ENCODE results near the gene SYNJ2. TPM values are rescaled to one million over a fixed set of nuclear protein-coding genes. Genes with fewer than 3 reads are reported as not detected.
A peak's percentile ranks its signal among the peaks of the same experiment; 100 is the strongest.

The SYNJ2 gene
- total and polyA plus RNA-seq, 2 donors (not counting 3 experiments of a cell fraction or from before 2014, with no cell fraction given), result 35.1 to 78.2 TPM

DNA sequence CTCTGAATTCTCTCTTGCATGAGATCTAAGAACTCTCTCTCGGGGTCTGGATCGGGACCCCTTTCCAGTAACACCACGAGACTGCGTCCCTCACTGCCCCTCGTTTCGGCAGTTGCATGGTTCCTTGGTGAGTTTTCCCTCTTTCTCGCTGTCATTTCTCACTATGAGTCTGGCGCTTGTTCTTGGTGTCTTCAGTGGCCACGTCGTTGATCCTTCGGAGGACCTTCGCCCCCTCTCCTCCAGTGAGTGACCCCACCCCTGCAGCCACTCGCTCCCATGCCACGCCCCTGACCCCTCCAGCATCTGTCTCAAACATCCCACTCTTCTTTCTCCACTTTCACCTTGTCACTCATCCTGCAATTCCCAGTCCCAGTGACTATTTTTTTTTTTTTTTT is 23.0 kb downstream of the SYNJ2 start:
- POLR2A ChIA-PET, result no interaction called here
- intact Hi-C loops (cut with micrococcal nuclease), result no loop called here

DNA sequence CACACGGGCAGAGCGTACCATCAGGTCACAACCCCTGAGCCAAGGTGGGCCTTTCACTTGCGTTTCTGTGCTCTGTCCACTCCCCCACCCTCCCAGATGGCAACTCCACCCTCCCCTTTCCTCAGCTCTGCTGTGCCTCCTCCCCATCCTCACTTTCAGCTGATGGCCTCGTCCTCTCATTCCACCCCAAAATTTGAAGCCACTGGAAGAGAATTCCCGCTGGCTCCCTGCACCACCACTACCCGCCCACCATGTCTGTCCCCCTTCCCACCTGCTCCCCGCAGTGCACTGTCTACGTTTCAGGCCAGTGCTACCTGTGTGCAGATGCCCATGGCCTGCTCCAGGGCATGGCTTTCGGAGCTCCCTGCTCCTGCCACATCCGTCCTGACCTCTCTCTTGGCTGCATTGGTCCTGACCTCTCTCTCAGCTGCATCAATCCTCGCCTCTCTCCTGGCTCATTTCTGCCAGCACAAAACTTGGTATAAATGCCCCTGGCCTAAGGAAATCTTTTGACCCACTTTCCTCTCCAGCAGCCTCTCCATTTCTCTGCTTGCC is 24.0 kb downstream of the SYNJ2 start:
- CTCF ChIA-PET, result no interaction called here
- Histone ChIP-seq H3K9me3 (replicated peaks; ENCODE audit: control insufficient read depth, insufficient read depth, low read length) (no peaks in the 10 kb centered on the region), H3K9me1 (replicated peaks; ENCODE audit: control insufficient read depth, extremely low read depth, insufficient read depth, low read length) (no peaks in the 10 kb centered on the region), H4K20me1 (replicated peaks; ENCODE audit: control insufficient read depth, extremely low read depth, insufficient read depth, low read length) (no peaks in the 10 kb centered on the region), H3K4me3 (replicated peaks in 1 of 3; ENCODE audit: insufficient read depth in 1 of 3, low read depth in 1 of 3, low read length in 3 of 3) (no peak overlapping the region), H3K27me3 (ENCODE audit: control insufficient read depth in 2 of 2, insufficient read depth in 2 of 2, low read length in 2 of 2) (no peaks in the 10 kb centered on the region), H3K36me3 (ENCODE audit: control insufficient read depth in 2 of 2, extremely low read depth in 1 of 2, insufficient read depth in 2 of 2, low read length in 2 of 2) (no peaks in the 10 kb centered on the region), H3K79me2 (ENCODE audit: control insufficient read depth, insufficient read depth, low read length) (peaks cover 84% of the 10 kb centered on the region), H3K4me2 (ENCODE audit: insufficient read depth, low read length) (no peak overlapping the region), H3K4me1 (ENCODE audit: control insufficient read depth, extremely low read depth, insufficient read depth, low read length) (peaks cover 56% of the 10 kb centered on the region), H2AFZ (ENCODE audit: low read depth, low read length) (no peak overlapping the region), H3K27ac (ENCODE audit: insufficient read depth, low read depth, low read length) (no peak overlapping the region), H3K9ac (replicated peaks; ENCODE audit: extremely low read depth, insufficient read depth, low read length) (no peak overlapping the region)
- POLR2A ChIA-PET, result no interaction called here
- BruUV-seq (replicated peaks), result no TSS peak
- TF ChIP-seq, protein P1, sequence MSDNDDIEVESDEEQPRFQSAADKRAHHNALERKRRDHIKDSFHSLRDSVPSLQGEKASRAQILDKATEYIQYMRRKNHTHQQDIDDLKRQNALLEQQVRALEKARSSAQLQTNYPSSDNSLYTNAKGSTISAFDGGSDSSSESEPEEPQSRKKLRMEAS (IDR thresholded peaks at IDR 0.05; ENCODE audit: insufficient read depth, insufficient read length), result no peak
- TF ChIP-seq POLR2A (IDR thresholded peaks at IDR 0.05; ENCODE audit: low read depth, low read length) (no peak), JUN (IDR thresholded peaks at IDR 0.05; ENCODE audit: borderline replicate concordance, insufficient read depth, insufficient read length, low read depth) (no peak), EZH2 (IDR thresholded peaks at IDR 0.05; ENCODE audit: borderline replicate concordance, low read depth, low read length, severe bottlenecking) (no peak), GATA2 (IDR thresholded peaks at IDR 0.05; ENCODE audit: insufficient read depth, insufficient read length, low read depth, low read length) (no peak), MYC (IDR thresholded peaks at IDR 0.05; ENCODE audit: low read depth, low read length) (no peak), FOS (IDR thresholded peaks at IDR 0.05; ENCODE audit: borderline replicate concordance, insufficient read depth, low read length) (no peak), POLR2AphosphoS5 (IDR thresholded peaks at IDR 0.05; ENCODE audit: insufficient read depth, low read depth, low read length) (no peak)
- TF ChIP-seq, protein P2, sequence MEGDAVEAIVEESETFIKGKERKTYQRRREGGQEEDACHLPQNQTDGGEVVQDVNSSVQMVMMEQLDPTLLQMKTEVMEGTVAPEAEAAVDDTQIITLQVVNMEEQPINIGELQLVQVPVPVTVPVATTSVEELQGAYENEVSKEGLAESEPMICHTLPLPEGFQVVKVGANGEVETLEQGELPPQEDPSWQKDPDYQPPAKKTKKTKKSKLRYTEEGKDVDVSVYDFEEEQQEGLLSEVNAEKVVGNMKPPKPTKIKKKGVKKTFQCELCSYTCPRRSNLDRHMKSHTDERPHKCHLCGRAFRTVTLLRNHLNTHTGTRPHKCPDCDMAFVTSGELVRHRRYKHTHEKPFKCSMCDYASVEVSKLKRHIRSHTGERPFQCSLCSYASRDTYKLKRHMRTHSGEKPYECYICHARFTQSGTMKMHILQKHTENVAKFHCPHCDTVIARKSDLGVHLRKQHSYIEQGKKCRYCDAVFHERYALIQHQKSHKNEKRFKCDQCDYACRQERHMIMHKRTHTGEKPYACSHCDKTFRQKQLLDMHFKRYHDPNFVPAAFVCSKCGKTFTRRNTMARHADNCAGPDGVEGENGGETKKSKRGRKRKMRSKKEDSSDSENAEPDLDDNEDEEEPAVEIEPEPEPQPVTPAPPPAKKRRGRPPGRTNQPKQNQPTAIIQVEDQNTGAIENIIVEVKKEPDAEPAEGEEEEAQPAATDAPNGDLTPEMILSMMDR (IDR thresholded peaks at IDR 0.05; ENCODE audit: extremely low read depth in 1 of 2, insufficient read depth in 1 of 2, low read depth in 1 of 2, low read length in 2 of 2), result no peak
- FAIRE-seq, result no peak
- no peak for DNase-seq (ENCODE audit: low read depth, low spot score)
- intact Hi-C loops (cut with micrococcal nuclease) (no loop called here), dilution Hi-C loops (cut with MboI; ENCODE audit: extremely low pct_ligation_motif_present, low sequenced_read_pairs) (no loop called here)

More for the DNA sequence above, 23.0 kb downstream of the SYNJ2 start:
- Histone ChIP-seq H3K27me3 (ENCODE audit: control insufficient read depth in 2 of 2, insufficient read depth in 2 of 2, low read length in 2 of 2) (no peaks in the 10 kb centered on the region), H3K4me1 (ENCODE audit: control insufficient read depth, extremely low read depth, insufficient read depth, low read length) (peaks cover 47% of the 10 kb centered on the region), H3K9me3 (replicated peaks; ENCODE audit: control insufficient read depth, insufficient read depth, low read length) (no peaks in the 10 kb centered on the region), H3K27ac (ENCODE audit: insufficient read depth, low read depth, low read length) (peak overlapping the region; percentile 91), H3K4me3 (replicated peaks in 1 of 3; ENCODE audit: insufficient read depth in 1 of 3, low read depth in 1 of 3, low read length in 3 of 3) (no peak overlapping the region), H3K9me1 (replicated peaks; ENCODE audit: control insufficient read depth, extremely low read depth, insufficient read depth, low read length) (no peaks in the 10 kb centered on the region), H4K20me1 (replicated peaks; ENCODE audit: control insufficient read depth, extremely low read depth, insufficient read depth, low read length) (no peaks in the 10 kb centered on the region), H3K36me3 (ENCODE audit: control insufficient read depth in 2 of 2, extremely low read depth in 1 of 2, insufficient read depth in 2 of 2, low read length in 2 of 2) (no peaks in the 10 kb centered on the region), H3K4me2 (ENCODE audit: insufficient read depth, low read length) (no peak overlapping the region), H3K79me2 (ENCODE audit: control insufficient read depth, insufficient read depth, low read length) (peaks cover 83% of the 10 kb centered on the region), H3K9ac (replicated peaks; ENCODE audit: extremely low read depth, insufficient read depth, low read length) (no peak overlapping the region), H2AFZ (ENCODE audit: low read depth, low read length) (no peak overlapping the region)
- CTCF ChIA-PET, result interaction anchor here (3.0 kb wide), 1 partner anchor 22 kb away, joined by 28 read pairs; the partner anchor contains the start of gene SYNJ2
- DNase-seq (ENCODE audit: low read depth, low spot score) (no peak), FAIRE-seq (no peak)
- TF ChIP-seq, protein P2 (IDR thresholded peaks at IDR 0.05; ENCODE audit: extremely low read depth in 1 of 2, insufficient read depth in 1 of 2, low read depth in 1 of 2, low read length in 2 of 2), result no peak
- TF ChIP-seq GATA2 (IDR thresholded peaks at IDR 0.05; ENCODE audit: insufficient read depth, insufficient read length, low read depth, low read length) (no peak), JUN (IDR thresholded peaks at IDR 0.05; ENCODE audit: borderline replicate concordance, insufficient read depth, insufficient read length, low read depth) (no peak), POLR2A (IDR thresholded peaks at IDR 0.05; ENCODE audit: low read depth, low read length) (no peak)
- dilution Hi-C loops (cut with MboI; ENCODE audit: extremely low pct_ligation_motif_present, low sequenced_read_pairs), result no loop called here
- BruUV-seq (replicated peaks), result no TSS peak
